Esophagus mucosa (tissue), 1 donor: ENCODE results near the gene DNAJB4. TPM values are rescaled to one million over a fixed set of nuclear protein-coding genes. Genes with fewer than 3 reads are reported as not detected.
"Not testable (repeated sequence)": the region's sequence is repeated elsewhere in the genome, so short reads cannot be mapped to it uniquely, and the experiment has no call there.

Experiments
- ATAC-seq: fragments of 200-7000 bp; cut with Tn5 transposase; one replicate; pipeline ENCODE4 v1.9.1; 2020
- total RNA-seq: library from RNA; stranded (reverse); gene quantifications from one replicate; pipeline ENCODE4 v1.2.4, GENCODE V29; 2023
- donor health status: DM: yes; HTN: yes; CAD: no.

DNAJB4 gene
- total RNA-seq, 1 donor from 2014 or later = 11.3 TPM

- peak; percentile 80 for ATAC-seq
These were observed 13.1 kb upstream of the DNAJB4 start for GRCh38 chr1:77991638-77992037.

GRCh38 chr1:77994117-77994705, 10.5 kb upstream of the DNAJB4 start:
- ATAC-seq = no peak

GRCh38 chr1:77996734-77997133, 8.0 kb upstream of the DNAJB4 start:
- ATAC-seq = no peak

- ATAC-seq = not testable (repeated sequence)
These were observed 4.2 kb upstream of the DNAJB4 start for GRCh38 chr1:78000536-78000935.

GRCh38 chr1:78003070-78003746, 1.5 kb upstream of the DNAJB4 start:
- no peak for ATAC-seq

GRCh38 chr1:78003882-78004718, 639 bp upstream of the DNAJB4 start:
- ATAC-seq = peak; percentile 64

GRCh38 chr1:78005448-78005722, 646 bp downstream of the DNAJB4 start:
- ATAC-seq = no peak

GRCh38 chr1:78005755-78006154, 1.0 kb downstream of the DNAJB4 start:
- peak; percentile 30 for ATAC-seq

GRCh38 chr1:78006521-78006920, 1.8 kb downstream of the DNAJB4 start:
- ATAC-seq = no peak

GRCh38 chr1:78007677-78008341, 3.1 kb downstream of the DNAJB4 start:
- no peak for ATAC-seq

- no peak for ATAC-seq
These were observed 4.5 kb downstream of the DNAJB4 start for GRCh38 chr1:78009276-78009675.

GRCh38 chr1:78009836-78010235, 5.1 kb downstream of the DNAJB4 start:
- ATAC-seq = no peak

GRCh38 chr1:78011050-78011449, 6.3 kb downstream of the DNAJB4 start:
- no peak for ATAC-seq

- no peak for ATAC-seq
These were observed 10.4 kb downstream of the DNAJB4 start for GRCh38 chr1:78015148-78015547.

GRCh38 chr1:78019024-78019423, 14.3 kb downstream of the DNAJB4 start:
- ATAC-seq = no peak

GRCh38 chr1:78021134-78021533, 16.4 kb downstream of the DNAJB4 start:
- not testable (repeated sequence) for ATAC-seq

- ATAC-seq = no peak
These were observed 25.1 kb downstream of the DNAJB4 start for GRCh38 chr1:78029793-78030192.

- peak; percentile 67 for ATAC-seq
These were observed 28.5 kb downstream of the DNAJB4 start for GRCh38 chr1:78032996-78033796.

- ATAC-seq = peak; percentile 98
These were observed 29.0 kb downstream of the DNAJB4 start for GRCh38 chr1:78033797-78034172.

- ATAC-seq = no peak
These were observed 30.4 kb downstream of the DNAJB4 start for GRCh38 chr1:78035121-78035520.

- ATAC-seq = no peak
These were observed 31.7 kb downstream of the DNAJB4 start for GRCh38 chr1:78036450-78036849.

GRCh38 chr1:78038071-78038470, 33.3 kb downstream of the DNAJB4 start:
- no peak for ATAC-seq
